Subcutaneous abdominal adipose tissue (tissue), 5 donors: ENCODE results near the gene VAPB.

ENCODE experiments used
- H3K27ac ChIP-seq: one replicate; pipeline ENCODE4 v1.7.0; 2013; ENCODE audit warnings: low read depth, mild to moderate bottlenecking, inconsistent platforms, low read length, moderate library complexity
- H3K27me3 ChIP-seq, 5 donors: one replicate each; pipeline ENCODE4 v1.7.0; 2013; ENCODE audit warnings: low read length in 5 of 5, inconsistent platforms in 1 of 5; ENCODE audit not compliant: control insufficient read depth in 5 of 5, insufficient read depth in 4 of 5
- H3K36me3 ChIP-seq, 5 donors: one replicate each; pipeline ENCODE4 v1.7.0; 2013; ENCODE audit warnings: low read length in 5 of 5; ENCODE audit not compliant: control insufficient read depth in 5 of 5, insufficient read depth in 5 of 5
- H3K4me1 ChIP-seq, 5 donors: one replicate each; pipeline ENCODE4 v1.7.0; 2013; ENCODE audit warnings: low read length in 5 of 5, mild to moderate bottlenecking in 3 of 5, moderate library complexity in 1 of 5; ENCODE audit not compliant: control insufficient read depth in 5 of 5, insufficient read depth in 5 of 5
- H3K4me3 ChIP-seq, 5 donors: one replicate each; pipeline ENCODE4 v1.7.0; 2013; ENCODE audit warnings: low read length in 5 of 5, low read depth in 1 of 5
- H3K9ac ChIP-seq, 5 donors: one replicate each; pipeline ENCODE4 v1.7.0; 2013; ENCODE audit warnings: low read length in 5 of 5, mild to moderate bottlenecking in 4 of 5, moderate library complexity in 3 of 5
- H3K9me3 ChIP-seq, 5 donors: one replicate each; pipeline ENCODE4 v1.7.0; 2013; ENCODE audit warnings: low read length in 5 of 5; ENCODE audit not compliant: control insufficient read depth in 5 of 5
- donor health status: healthy.
- donor health status: healthy.
- donor health status: healthy.
- donor health status: healthy.
- donor health status: healthy.

VAPB gene

GRCh38 chr20:58473453-58474425 lies 84.7 kb downstream of the VAPB start:
- peaks cover 0 to 14% (median 0%) of the 10 kb centered on the region in 5 donors for H3K27me3 ChIP-seq
- no peaks in the 10 kb centered on the region for H3K36me3 ChIP-seq
- no peak overlapping the region for H3K4me3 ChIP-seq
- no peak overlapping the region for H3K27ac ChIP-seq
- no peak overlapping the region for H3K9ac ChIP-seq
- H3K4me1 ChIP-seq: peaks cover 2 to 7% (median 4%) of the 10 kb centered on the region in 5 donors
- peaks cover 0 to 11% (median 8%) of the 10 kb centered on the region in 5 donors for H3K9me3 ChIP-seq

GRCh38 chr20:58475466-58475865 lies 86.4 kb downstream of the VAPB start:
- Histone ChIP-seq H3K9me3 (peaks cover 0 to 11% (median 8%) of the 10 kb centered on the region in 5 donors), H3K4me3 (no peak overlapping the region), H3K9ac (no peak overlapping the region), H3K27ac (no peak overlapping the region), H3K4me1 (peaks cover 4 to 7% (median 5%) of the 10 kb centered on the region in 5 donors), H3K27me3 (peaks cover 0 to 14% (median 0%) of the 10 kb centered on the region in 5 donors), H3K36me3 (no peaks in the 10 kb centered on the region)

GRCh38 chr20:58478141-58478805 lies 89.2 kb downstream of the VAPB start:
- peaks cover 0 to 6% (median 0%) of the 10 kb centered on the region in 5 donors for H3K27me3 ChIP-seq
- peaks cover 0 to 9% (median 8%) of the 10 kb centered on the region in 5 donors for H3K4me1 ChIP-seq
- H3K36me3 ChIP-seq: no peaks in the 10 kb centered on the region
- peaks cover 0 to 11% (median 8%) of the 10 kb centered on the region in 5 donors for H3K9me3 ChIP-seq
- H3K27ac ChIP-seq: no peak overlapping the region
- no peak overlapping the region for H3K4me3 ChIP-seq
- no peak overlapping the region for H3K9ac ChIP-seq

GRCh38 chr20:58479726-58480440 lies 90.9 kb downstream of the VAPB start:
- H3K4me3 ChIP-seq: no peak overlapping the region
- H3K36me3 ChIP-seq: no peaks in the 10 kb centered on the region
- H3K27ac ChIP-seq: no peak overlapping the region
- H3K9me3 ChIP-seq: peaks cover 0 to 11% (median 8%) of the 10 kb centered on the region in 5 donors
- H3K27me3 ChIP-seq: peaks cover 0 to 6% (median 0%) of the 10 kb centered on the region in 5 donors
- H3K4me1 ChIP-seq: peaks cover 0 to 9% (median 8%) of the 10 kb centered on the region in 5 donors
- H3K9ac ChIP-seq: no peak overlapping the region

- peaks cover 0 to 18% (median 14%) of the 10 kb centered on the region in 5 donors for H3K9me3 ChIP-seq
- no peak overlapping the region for H3K27ac ChIP-seq
- no peaks in the 10 kb centered on the region for H3K36me3 ChIP-seq
- H3K4me3 ChIP-seq: no peak overlapping the region
- H3K27me3 ChIP-seq: peaks cover 0 to 6% (median 0%) of the 10 kb centered on the region in 5 donors
- H3K9ac ChIP-seq: no peak overlapping the region
- H3K4me1 ChIP-seq: peaks cover 0 to 9% (median 8%) of the 10 kb centered on the region in 5 donors
These were observed 91.7 kb downstream of the VAPB start for GRCh38 chr20:58480551-58481336.

- H3K36me3 ChIP-seq: no peaks in the 10 kb centered on the region
- peak overlapping the region in 2 of 5 donors; percentile 29 to 37 for H3K9ac ChIP-seq
- peak overlapping the region in 4 of 5 donors; percentile 33 to 57 (median 50) for H3K4me3 ChIP-seq
These were observed 92.5 kb downstream of the VAPB start for GRCh38 chr20:58481481-58482021.

GRCh38 chr20:58482416-58482815 lies 93.4 kb downstream of the VAPB start:
- Histone ChIP-seq H3K9me3 (peaks cover 5 to 24% (median 23%) of the 10 kb centered on the region in 5 donors), H3K27me3 (peaks cover 0 to 6% (median 0%) of the 10 kb centered on the region in 5 donors), H3K36me3 (no peaks in the 10 kb centered on the region), H3K27ac (no peak overlapping the region), H3K4me3 (no peak overlapping the region), H3K9ac (no peak overlapping the region), H3K4me1 (peaks cover 0 to 9% (median 8%) of the 10 kb centered on the region in 5 donors)

More at GRCh38 chr20:58481481-58482021, 92.5 kb downstream of the VAPB start:
- Histone ChIP-seq H3K4me1 (peaks cover 0 to 9% (median 8%) of the 10 kb centered on the region in 5 donors), H3K27me3 (peaks cover 0 to 6% (median 0%) of the 10 kb centered on the region in 5 donors), H3K27ac (no peak overlapping the region), H3K9me3 (peaks cover 5 to 26% (median 22%) of the 10 kb centered on the region in 5 donors)

- H3K36me3 ChIP-seq: no peaks in the 10 kb centered on the region
- H3K4me3 ChIP-seq: no peak overlapping the region
- H3K9me3 ChIP-seq: peaks cover 5 to 22% (median 20%) of the 10 kb centered on the region in 5 donors
- peaks cover 0 to 6% (median 0%) of the 10 kb centered on the region in 5 donors for H3K27me3 ChIP-seq
- no peak overlapping the region for H3K27ac ChIP-seq
- peaks cover 0 to 9% (median 8%) of the 10 kb centered on the region in 5 donors for H3K4me1 ChIP-seq
- no peak overlapping the region for H3K9ac ChIP-seq
These were observed 94.0 kb downstream of the VAPB start for GRCh38 chr20:58483051-58483450.

GRCh38 chr20:58483470-58483869 lies 94.4 kb downstream of the VAPB start:
- Histone ChIP-seq H3K27me3 (peaks cover 0 to 6% (median 0%) of the 10 kb centered on the region in 5 donors), H3K36me3 (no peaks in the 10 kb centered on the region), H3K9me3 (peaks cover 5 to 18% (median 16%) of the 10 kb centered on the region in 5 donors), H3K4me3 (no peak overlapping the region), H3K9ac (no peak overlapping the region), H3K27ac (no peak overlapping the region), H3K4me1 (peaks cover 0 to 9% (median 8%) of the 10 kb centered on the region in 5 donors)
